GM04503 (cell line): ENCODE measurements around the gene NDUFB2.
"Not testable (repeated sequence)": the region's sequence is repeated elsewhere in the genome, so short reads cannot be mapped to it uniquely, and the experiment has no call there.

Experiments
- DNase-seq: peaks from one replicate; pipeline ENCODE4 v3.0.0-alpha.2; 2012; ENCODE audit warnings: low read depth

NDUFB2 gene

DNA sequence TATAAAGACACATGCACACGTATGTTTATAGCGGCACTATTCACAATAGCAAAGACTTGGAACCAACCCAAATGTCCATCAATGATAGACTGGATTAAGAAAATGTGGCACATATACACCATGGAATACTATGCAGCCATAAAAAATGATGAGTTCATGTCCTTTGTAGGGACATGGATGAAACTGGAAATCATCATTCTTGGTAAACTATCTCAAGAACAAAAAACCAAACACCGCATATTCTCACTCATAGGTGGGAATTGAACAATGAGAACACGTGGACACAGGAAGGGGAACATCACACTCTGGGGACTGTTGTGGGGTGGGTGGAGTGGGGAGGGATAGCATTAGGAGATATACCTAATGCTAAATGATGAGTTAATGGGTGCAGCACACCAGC, 46.7 kb downstream of the NDUFB2 start:
- not testable (repeated sequence) for DNase-seq

DNA sequence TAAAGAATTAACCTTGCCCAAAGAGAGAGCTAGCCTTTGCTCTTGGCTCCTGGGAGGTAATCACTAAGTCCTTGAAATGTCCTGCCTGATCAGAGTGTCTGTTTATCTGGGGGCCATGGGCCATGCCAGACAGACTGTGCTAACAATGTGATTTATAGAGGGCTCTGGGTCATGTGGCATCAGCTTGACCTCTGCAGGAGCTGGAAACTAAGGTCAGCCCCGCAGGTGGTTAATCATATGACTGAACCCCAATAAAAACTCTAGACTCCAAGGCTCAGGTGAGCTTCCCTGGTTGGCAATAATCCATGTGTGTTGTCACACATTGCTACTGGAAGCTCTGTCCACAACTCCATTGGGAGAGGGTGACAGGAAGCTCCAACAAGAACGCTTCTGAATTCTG, 47.5 kb downstream of the NDUFB2 start:
- no peak for DNase-seq

DNA sequence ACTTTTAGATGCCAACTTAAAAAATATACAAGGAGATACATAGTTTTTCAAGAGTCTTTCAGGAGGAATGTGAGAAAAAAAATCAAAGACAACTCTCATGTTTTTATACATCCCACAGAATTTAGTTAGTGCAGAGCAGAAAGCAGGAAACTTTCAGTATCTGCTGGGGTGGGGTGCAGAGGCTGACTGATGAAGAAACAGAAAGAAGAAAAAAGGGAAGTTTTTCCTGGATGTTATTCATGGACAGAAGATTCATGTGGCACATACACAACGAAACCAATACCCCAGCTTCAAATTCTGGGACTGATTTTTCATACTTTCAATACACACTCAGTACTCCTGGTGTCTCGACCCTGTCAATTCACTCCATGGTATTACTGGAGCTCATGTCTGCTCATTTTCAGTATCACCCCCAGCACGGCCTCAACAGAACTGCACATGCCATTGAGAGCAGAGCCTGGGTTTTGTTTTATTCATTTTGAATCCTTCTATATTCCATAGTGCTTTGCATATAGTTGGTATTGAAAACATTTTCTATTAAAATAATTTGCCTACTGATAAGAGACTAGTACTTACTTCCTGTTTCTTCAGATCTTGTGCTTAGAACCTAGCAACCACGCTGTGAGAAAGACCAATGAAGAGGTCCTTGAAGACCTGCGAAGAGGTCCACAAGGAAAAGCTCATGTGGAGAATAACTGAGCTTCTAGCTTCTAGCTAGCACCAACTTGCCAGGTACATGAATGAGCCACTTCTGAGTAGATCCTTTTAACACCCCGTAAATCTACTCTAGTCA, 49.0 kb downstream of the NDUFB2 start:
- DNase-seq, result no peak

DNA sequence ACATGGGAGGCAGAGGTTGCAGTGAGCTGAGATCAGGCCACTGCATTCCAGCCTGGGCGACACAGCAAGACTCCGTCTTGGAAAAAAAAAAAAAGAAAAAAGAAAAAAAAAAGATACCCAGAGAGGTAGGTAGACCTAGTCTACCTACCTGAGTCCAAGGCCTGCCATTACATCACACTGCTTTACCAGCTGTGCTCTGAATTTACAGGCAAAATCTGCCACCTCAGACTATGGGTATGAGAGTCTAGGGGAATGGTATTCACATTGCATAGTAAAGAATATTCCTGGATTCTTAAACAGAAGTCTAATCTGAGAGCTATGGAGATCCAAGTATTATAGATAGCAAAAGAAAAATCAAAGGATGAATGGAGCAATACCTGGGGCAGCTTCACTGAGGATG, 50.2 kb downstream of the NDUFB2 start:
- no peak for DNase-seq

DNA sequence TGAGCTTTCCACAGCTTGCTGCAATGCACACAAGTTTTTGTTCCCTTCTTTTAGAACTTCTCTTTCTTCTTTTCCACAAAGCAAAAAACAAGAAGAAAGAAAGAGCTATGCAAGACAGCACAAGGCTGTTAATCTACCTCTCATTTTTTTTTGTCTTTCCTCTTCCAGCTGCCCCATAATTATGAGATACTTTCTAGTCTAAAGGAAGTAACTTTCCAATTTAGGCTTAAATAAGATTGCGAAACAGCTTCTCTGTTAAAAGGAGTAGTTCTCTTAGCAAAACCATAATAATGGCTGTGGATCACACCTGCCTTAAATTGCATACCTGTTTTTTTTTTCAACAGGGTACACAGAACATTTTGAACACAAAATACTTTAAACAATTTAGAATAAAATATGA, 56.0 kb downstream of the NDUFB2 start:
- no peak for DNase-seq

DNA sequence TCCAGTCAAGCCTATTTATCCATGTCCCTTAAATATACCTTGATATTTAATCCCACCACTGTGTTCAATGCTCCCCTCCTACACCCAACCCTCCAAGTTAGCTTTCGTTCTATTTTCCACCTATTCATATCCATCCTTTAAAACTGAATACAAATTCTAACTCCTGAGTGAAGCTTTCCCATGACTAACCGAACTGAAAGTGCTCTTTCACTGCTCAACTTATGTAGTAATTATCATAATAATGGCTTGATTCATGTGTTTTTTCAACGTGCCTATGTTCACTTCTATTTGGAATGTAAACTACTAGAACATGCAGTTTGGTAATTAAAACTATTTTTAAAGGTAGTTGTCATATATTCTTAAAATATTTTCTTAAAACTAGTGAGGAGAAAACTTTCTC, 58.0 kb downstream of the NDUFB2 start:
- DNase-seq, result no peak
